Heart left ventricle (tissue), 16 donors: ENCODE data around the gene LPO. TPM values are rescaled to one million over a fixed set of nuclear protein-coding genes. Genes with fewer than 3 reads are reported as not detected.

Source experiments
- ATAC-seq, 4 donors: fragments of 200-7000 bp; cut with Tn5 transposase; one replicate each; pipeline ENCODE4 v1.9.1; 2020 to 2022; ENCODE audit warnings: moderate library complexity in 4 of 4, mild to moderate bottlenecking in 3 of 4, moderate number of reproducible peaks in 1 of 4
- DNase-seq, 5 donors: peaks; one replicate each; pipeline ENCODE4 v3.0.0-alpha.2; 2020
- H3K27ac ChIP-seq, 12 donors: fragments of 200-600 bp; sonication (generic) in 4 of 12; one replicate each; pipeline versions ENCODE4 v1.5.0 to v1.8.0; 2016 to 2022; ENCODE audit warnings: mild to moderate bottlenecking in 2 of 12
- H3K27me3 ChIP-seq, 9 donors: fragments of 200-600 bp; sonication (generic) in 2 of 9; one replicate each; pipeline versions ENCODE4 v1.5.1 to v1.8.0; 2016 to 2022; ENCODE audit warnings: mild to moderate bottlenecking in 3 of 9
- H3K36me3 ChIP-seq, 9 donors: fragments of 200-600 bp; sonication (generic) in 2 of 9; one replicate each; pipeline versions ENCODE4 v1.5.0 to v1.8.0; 2018 to 2022; ENCODE audit warnings: mild to moderate bottlenecking in 2 of 9
- H3K4me1 ChIP-seq, 12 donors: fragments of 200-600 bp; sonication (generic) in 4 of 12; one replicate each; pipeline versions ENCODE4 v1.5.0 to v1.8.0; 2016 to 2022; ENCODE audit warnings: mild to moderate bottlenecking in 3 of 12
- H3K4me3 ChIP-seq, 12 donors: fragments of 200-600 bp; sonication (generic) in 4 of 12; one replicate each; pipeline versions ENCODE4 v1.5.0 to v1.8.0; 2017 to 2022; ENCODE audit warnings: mild to moderate bottlenecking in 9 of 12, moderate library complexity in 4 of 12
- H3K9me3 ChIP-seq, 12 donors: fragments of 200-600 bp; sonication (generic) in 4 of 12; one replicate each; pipeline versions ENCODE4 v1.5.0 to v1.8.0; 2016 to 2022; ENCODE audit warnings: mild to moderate bottlenecking in 1 of 12
- POLR2A ChIP-seq, 2 donors: fragments of 450-650 bp; IDR thresholded peaks; one replicate each; pipeline ENCODE4 v1.6.1; 2017; ENCODE audit warnings: antibody characterized with exemption in 2 of 2, mild to moderate bottlenecking in 2 of 2, moderate library complexity in 2 of 2
- WGBS, 4 donors: extraction: QIAGEN DNeasy Blood & Tissue Kit in 2 of 4; methylation state at CpG; one replicate each; pipeline versions ENCODE4 v1.1.5 to v1.1.7; 2013 to 2018; 5-methylcytosine and 5-hydroxymethylcytosine counted together
- intact Hi-C, 10 donors: fragments of 100-400 bp; cut with DNase I; formaldehyde crosslinking; loops; one replicate each; pipeline versions ENCODE4 v1.11.1 to v1.14.2; 2022
- polyA plus RNA-seq, 2 donors: library from polyadenylated mRNA; stranded (reverse); fragments of 200-250 nt; gene quantifications; one replicate each; pipeline ENCODE4 v1.2.3, GENCODE V29; 2013
- total RNA-seq, 9 donors: library from RNA; depleted of rRNA in 2 of 9; stranded (reverse); fragments of >200 nt in 2 of 9; fragmentation: NEBNext Ultra II Directional in 3 of 9; extraction: Animal tissue kit (Norgen Biotek cat#: 25700) in 3 of 9; gene quantifications; one replicate each; pipeline versions ENCODE4 v1.1.0 to v1.2.4, GENCODE V29; 2016 to 2023
- TF ChIP-seq, protein P1 (sequence below), 12 donors: fragments of 200-600 bp; sonication (generic) in 4 of 12; IDR thresholded peaks; one replicate each; pipeline versions ENCODE4 v1.5.0 to v1.8.0; 2018 to 2022; ENCODE audit warnings: antibody characterized with exemption in 12 of 12, mild to moderate bottlenecking in 5 of 12
- donor health status: ischemic (EF 13 %, LVEDD 7.1; RV severe dilation, severe dysfunction).
- donor health status: healthy with polysubstance abuse.
- donor health status: DM: no; HTN: yes; CAD: no.
- donor health status: DM: no; HTN: no; CAD: no.
- donor health status: ischemic (EF 25% LVEDD 6.9; RV normal size, moderate dysfunction).
- donor health status: ischemic (EF 25% LVEDD 5.7; RV mildly dilated, moderate dysfunction).
- donor health status: healthy.
- donor health status: DM: yes; HTN: yes; CAD: no.
- donor health status: ischemic (EF 35%, LVEDD 5.7; RV mildly dilated, moderate dysfunction).
- donor health status: nonischemic (EF 11% LVEDD 7.7; RV severe dilation, severe dysfunction).
- donor health status: DM: yes; HTN: yes; CAD: no.
- donor health status: PGD.
- donor health status: ischemic (EF 29% LVEDD 5.4; RV normal size, mild dysfunction).
- donor health status: nonischemic (EF 23%, LVEDD 6.1; RV moderate dilation, normal function).

Gene LPO
- total and polyA plus RNA-seq, 11 donors: not detected

DNA sequence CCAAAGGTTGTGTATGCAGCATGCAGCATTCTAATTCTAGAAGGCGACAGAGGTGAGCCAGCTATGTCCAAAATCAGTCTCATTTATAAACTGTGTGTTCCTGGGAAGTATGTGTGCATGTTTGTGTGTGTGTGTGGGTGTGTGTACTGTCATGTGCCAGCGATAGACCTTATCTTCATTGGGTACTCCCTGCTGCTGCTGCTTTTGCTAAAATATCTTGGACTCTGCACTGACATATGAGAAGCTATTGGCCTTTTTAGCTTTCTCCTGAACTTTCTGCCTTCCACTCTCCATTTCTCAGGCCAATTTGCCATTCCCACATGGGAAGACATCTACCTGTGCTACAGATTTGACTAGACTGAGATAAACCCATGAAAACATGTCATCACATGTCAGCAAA lies 2.0 kb upstream of the LPO start:
- Histone ChIP-seq H3K27ac (no peak overlapping the region), H3K9me3 (no peaks in the 10 kb centered on the region), H3K27me3 (peaks cover 0 to 48% (median 10%) of the 10 kb centered on the region in 9 donors), H3K4me1 (peaks cover 0 to 18% (median 0%) of the 10 kb centered on the region in 12 donors), H3K4me3 (no peak overlapping the region), H3K36me3 (no peaks in the 10 kb centered on the region)
- ATAC-seq: no peak
- TF ChIP-seq, protein P1, sequence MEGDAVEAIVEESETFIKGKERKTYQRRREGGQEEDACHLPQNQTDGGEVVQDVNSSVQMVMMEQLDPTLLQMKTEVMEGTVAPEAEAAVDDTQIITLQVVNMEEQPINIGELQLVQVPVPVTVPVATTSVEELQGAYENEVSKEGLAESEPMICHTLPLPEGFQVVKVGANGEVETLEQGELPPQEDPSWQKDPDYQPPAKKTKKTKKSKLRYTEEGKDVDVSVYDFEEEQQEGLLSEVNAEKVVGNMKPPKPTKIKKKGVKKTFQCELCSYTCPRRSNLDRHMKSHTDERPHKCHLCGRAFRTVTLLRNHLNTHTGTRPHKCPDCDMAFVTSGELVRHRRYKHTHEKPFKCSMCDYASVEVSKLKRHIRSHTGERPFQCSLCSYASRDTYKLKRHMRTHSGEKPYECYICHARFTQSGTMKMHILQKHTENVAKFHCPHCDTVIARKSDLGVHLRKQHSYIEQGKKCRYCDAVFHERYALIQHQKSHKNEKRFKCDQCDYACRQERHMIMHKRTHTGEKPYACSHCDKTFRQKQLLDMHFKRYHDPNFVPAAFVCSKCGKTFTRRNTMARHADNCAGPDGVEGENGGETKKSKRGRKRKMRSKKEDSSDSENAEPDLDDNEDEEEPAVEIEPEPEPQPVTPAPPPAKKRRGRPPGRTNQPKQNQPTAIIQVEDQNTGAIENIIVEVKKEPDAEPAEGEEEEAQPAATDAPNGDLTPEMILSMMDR (IDR thresholded peaks at IDR 0.05): no peak
- TF ChIP-seq POLR2A (IDR thresholded peaks at IDR 0.05): no peak
- 65 to 88% (median 67%) methylated on average over 2 of the region's 2 CpGs for WGBS, 4 donors
- intact Hi-C loops: no loop called here
- DNase-seq: no peak

- H3K27ac ChIP-seq: no peak overlapping the region
- H3K9me3 ChIP-seq: no peaks in the 10 kb centered on the region
- H3K4me1 ChIP-seq: no peaks in the 10 kb centered on the region
- intact Hi-C loops: loop anchor here in 1 of 10 donors (10.0 kb wide), 1 partner anchor 175 kb away; the partner anchor contains the start of gene RNF43
- H3K36me3 ChIP-seq: no peaks in the 10 kb centered on the region
- no peak overlapping the region for H3K4me3 ChIP-seq
- WGBS, 4 donors: 57 to 75% (median 62%) methylated on average over 1 of the region's 1 CpG
- TF ChIP-seq POLR2A (IDR thresholded peaks at IDR 0.05): no peak
- TF ChIP-seq, protein P1 (IDR thresholded peaks at IDR 0.05): no peak
- peaks cover 0 to 55% (median 19%) of the 10 kb centered on the region in 9 donors for H3K27me3 ChIP-seq
- no peak for DNase-seq
- ATAC-seq: no peak
Observed at GRCh38 chr17:58239987-58240386, 1.6 kb downstream of the LPO start.

GRCh38 chr17:58242171-58242784 lies 3.9 kb downstream of the LPO start:
- peaks cover 0 to 70% (median 23%) of the 10 kb centered on the region in 9 donors for H3K27me3 ChIP-seq
- intact Hi-C loops: loop anchor here in 1 of 10 donors (10.0 kb wide), 1 partner anchor 173 kb away; the partner anchor contains the start of gene RNF43
- TF ChIP-seq, protein P1 (IDR thresholded peaks at IDR 0.05): no peak
- TF ChIP-seq POLR2A (IDR thresholded peaks at IDR 0.05): no peak
- H3K27ac ChIP-seq: no peak overlapping the region
- WGBS, 4 donors: 6 to 11% (median 7%) methylated on average over 4 of the region's 4 CpGs
- no peaks in the 10 kb centered on the region for H3K36me3 ChIP-seq
- no peak for ATAC-seq
- no peaks in the 10 kb centered on the region for H3K9me3 ChIP-seq
- H3K4me1 ChIP-seq: no peaks in the 10 kb centered on the region
- H3K4me3 ChIP-seq: no peak overlapping the region
- no peak for DNase-seq

- WGBS, 4 donors: 43 to 59% (median 44%) methylated on average over 6 of the region's 6 CpGs
- intact Hi-C loops: loop anchor here in 2 of 10 donors (5.0 to 10.0 kb wide), 3 partner anchors 170 to 202 kb away; partner anchors contain the start of gene RNF43 (in 2 of the 2)
- Histone ChIP-seq H3K27me3 (peaks cover 4 to 78% (median 26%) of the 10 kb centered on the region in 9 donors), H3K9me3 (no peaks in the 10 kb centered on the region), H3K4me3 (no peak overlapping the region), H3K36me3 (no peaks in the 10 kb centered on the region), H3K27ac (no peak overlapping the region), H3K4me1 (peaks cover 4 to 11% (median 6%) of the 10 kb centered on the region in 12 donors)
- ATAC-seq (no peak), DNase-seq (no peak)
- no peak for TF ChIP-seq POLR2A (IDR thresholded peaks at IDR 0.05)
- TF ChIP-seq, protein P1 (IDR thresholded peaks at IDR 0.05): no peak
Observed at GRCh38 chr17:58244963-58245362, 6.6 kb downstream of the LPO start.
